Measurements from ENCODE around the gene SMIM45.

SMIM45 gene

DNA sequence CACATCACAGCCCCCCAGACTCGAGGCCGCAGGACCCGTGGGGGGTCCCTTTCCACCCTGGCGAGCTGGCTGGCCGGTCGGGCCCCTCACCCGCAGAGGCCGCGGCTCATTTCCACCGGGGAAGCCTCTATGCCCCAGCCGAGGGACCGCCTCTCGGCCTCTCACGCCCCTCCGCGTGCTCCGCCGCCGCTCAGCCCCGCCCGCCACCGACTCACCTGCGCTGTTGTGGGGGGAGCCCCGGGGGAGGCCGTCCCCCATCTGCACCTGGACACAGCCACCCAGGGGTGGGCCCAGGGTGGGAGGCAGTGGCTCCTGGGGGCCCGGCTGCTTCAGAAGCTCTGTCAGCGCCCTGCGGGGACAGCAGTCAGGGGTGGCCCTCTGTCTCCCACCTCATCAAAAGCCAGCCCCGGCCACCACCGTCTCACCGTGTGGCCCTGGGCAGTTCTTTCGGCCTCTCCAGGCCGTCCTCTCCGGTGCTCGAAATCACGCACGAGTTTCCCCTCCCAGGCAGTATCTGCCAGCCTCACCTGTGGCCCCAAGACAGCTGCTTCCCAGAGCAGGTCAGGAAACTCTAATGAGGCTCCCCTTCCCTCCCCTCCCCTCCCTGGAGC, 40.8 kb upstream of the SMIM45 start:
- Histone ChIP-seq H4K8ac (ENCODE audit: low read depth in 2 of 2, low read length in 2 of 2) (no peak overlapping the region), H3K36me3 (ENCODE audit: control insufficient read depth, insufficient read depth, low read length) (peaks cover 2% of the 10 kb centered on the region; the same call in 1 of the 2 replicates), H3K9ac (ENCODE audit: low read depth, low read length) (no peak overlapping the region), H2BK20ac (ENCODE audit: low read depth, low read length) (no peak overlapping the region), H4K91ac (ENCODE audit: insufficient read depth, low read depth, low read length) (no peak overlapping the region), H3K4ac (ENCODE audit: low read depth, low read length) (no peak overlapping the region), H2BK15ac (ENCODE audit: low read depth, low read length) (no peak overlapping the region), H2AK5ac (ENCODE audit: low read depth, low read length) (no peak overlapping the region), H3K9me3 (ENCODE audit: control insufficient read depth, insufficient read depth, low read length) (no peaks in the 10 kb centered on the region), H3K4me1 (ENCODE audit: control insufficient read depth, insufficient read depth, low read length) (peaks cover 2% of the 10 kb centered on the region; the same call in 1 of the 2 replicates), H4K20me1 (ENCODE audit: insufficient read depth, low read length) (peaks cover 7% of the 10 kb centered on the region), H2BK120ac (ENCODE audit: low read depth, low read length) (no peak overlapping the region), H3K27me3 (ENCODE audit: control insufficient read depth, insufficient read depth, low read length) (peaks cover 67% of the 10 kb centered on the region), H3K27ac (ENCODE audit: insufficient read depth, low read length) (no peak overlapping the region), H3K9me1 (ENCODE audit: insufficient read depth, low read length) (no peaks in the 10 kb centered on the region), H3K4me3 (ENCODE audit: insufficient read depth, low read depth, low read length) (no peak overlapping the region), H2AK9ac (replicated peaks; ENCODE audit: low read depth, low read length, poor library complexity) (no peak overlapping the region), H3K23ac (ENCODE audit: low read depth, low read length) (no peak overlapping the region), H3K4me2 (ENCODE audit: low read depth, low read length) (no peak overlapping the region; the same call in 1 of the 2 replicates), H2BK5ac (ENCODE audit: low read depth, low read length, poor library complexity, severe bottlenecking) (no peak overlapping the region), H3K18ac (ENCODE audit: low read depth, low read length) (no peak overlapping the region), H2AFZ (replicated peaks; ENCODE audit: low read length, poor library complexity) (peak overlapping the region; percentile 67), H3K79me1 (ENCODE audit: low read depth in 1 of 2, low read length in 2 of 2) (no peaks in the 10 kb centered on the region), H3K14ac (replicated peaks; ENCODE audit: low read depth, low read length) (no peak overlapping the region), H4K5ac (ENCODE audit: low read depth, low read length) (no peak overlapping the region), H3K56ac (ENCODE audit: extremely low read depth, insufficient read depth, low read length) (no peak overlapping the region)
- ChIA-PET POLR2A (ENCODE audit: unreplicated experiment) (no interaction called here), CTCF (no interaction called here)
- TF ChIP-seq CHD1 (IDR thresholded peaks at IDR 0.05; ENCODE audit: low read depth, low read length) = no peak
- TF ChIP-seq, protein P1, sequence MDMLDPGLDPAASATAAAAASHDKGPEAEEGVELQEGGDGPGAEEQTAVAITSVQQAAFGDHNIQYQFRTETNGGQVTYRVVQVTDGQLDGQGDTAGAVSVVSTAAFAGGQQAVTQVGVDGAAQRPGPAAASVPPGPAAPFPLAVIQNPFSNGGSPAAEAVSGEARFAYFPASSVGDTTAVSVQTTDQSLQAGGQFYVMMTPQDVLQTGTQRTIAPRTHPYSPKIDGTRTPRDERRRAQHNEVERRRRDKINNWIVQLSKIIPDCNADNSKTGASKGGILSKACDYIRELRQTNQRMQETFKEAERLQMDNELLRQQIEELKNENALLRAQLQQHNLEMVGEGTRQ (IDR thresholded peaks at IDR 0.05; ENCODE audit: low read depth, low read length) = no peak
- no peak for TF ChIP-seq FOS (IDR thresholded peaks at IDR 0.05; ENCODE audit: low read depth, low read length)
- TF ChIP-seq, protein P2, sequence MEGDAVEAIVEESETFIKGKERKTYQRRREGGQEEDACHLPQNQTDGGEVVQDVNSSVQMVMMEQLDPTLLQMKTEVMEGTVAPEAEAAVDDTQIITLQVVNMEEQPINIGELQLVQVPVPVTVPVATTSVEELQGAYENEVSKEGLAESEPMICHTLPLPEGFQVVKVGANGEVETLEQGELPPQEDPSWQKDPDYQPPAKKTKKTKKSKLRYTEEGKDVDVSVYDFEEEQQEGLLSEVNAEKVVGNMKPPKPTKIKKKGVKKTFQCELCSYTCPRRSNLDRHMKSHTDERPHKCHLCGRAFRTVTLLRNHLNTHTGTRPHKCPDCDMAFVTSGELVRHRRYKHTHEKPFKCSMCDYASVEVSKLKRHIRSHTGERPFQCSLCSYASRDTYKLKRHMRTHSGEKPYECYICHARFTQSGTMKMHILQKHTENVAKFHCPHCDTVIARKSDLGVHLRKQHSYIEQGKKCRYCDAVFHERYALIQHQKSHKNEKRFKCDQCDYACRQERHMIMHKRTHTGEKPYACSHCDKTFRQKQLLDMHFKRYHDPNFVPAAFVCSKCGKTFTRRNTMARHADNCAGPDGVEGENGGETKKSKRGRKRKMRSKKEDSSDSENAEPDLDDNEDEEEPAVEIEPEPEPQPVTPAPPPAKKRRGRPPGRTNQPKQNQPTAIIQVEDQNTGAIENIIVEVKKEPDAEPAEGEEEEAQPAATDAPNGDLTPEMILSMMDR (conservative IDR thresholded peaks at IDR 0.05; ENCODE audit: low read depth, low read length) = no peak
- TF ChIP-seq SMC3 (IDR thresholded peaks at IDR 0.05; ENCODE audit: low read depth, low read length) = no peak
- no peak for TF ChIP-seq BHLHE40 (IDR thresholded peaks at IDR 0.05; ENCODE audit: low read depth, low read length)
- no peak for TF ChIP-seq CEBPB (IDR thresholded peaks at IDR 0.05; ENCODE audit: low read depth, low read length)
- no peak for TF ChIP-seq MXI1 (IDR thresholded peaks at IDR 0.05; ENCODE audit: borderline replicate concordance, low read depth, low read length)
- no peak for TF ChIP-seq MAFK (IDR thresholded peaks at IDR 0.05; ENCODE audit: low read depth, low read length)
- TF ChIP-seq, protein P3, sequence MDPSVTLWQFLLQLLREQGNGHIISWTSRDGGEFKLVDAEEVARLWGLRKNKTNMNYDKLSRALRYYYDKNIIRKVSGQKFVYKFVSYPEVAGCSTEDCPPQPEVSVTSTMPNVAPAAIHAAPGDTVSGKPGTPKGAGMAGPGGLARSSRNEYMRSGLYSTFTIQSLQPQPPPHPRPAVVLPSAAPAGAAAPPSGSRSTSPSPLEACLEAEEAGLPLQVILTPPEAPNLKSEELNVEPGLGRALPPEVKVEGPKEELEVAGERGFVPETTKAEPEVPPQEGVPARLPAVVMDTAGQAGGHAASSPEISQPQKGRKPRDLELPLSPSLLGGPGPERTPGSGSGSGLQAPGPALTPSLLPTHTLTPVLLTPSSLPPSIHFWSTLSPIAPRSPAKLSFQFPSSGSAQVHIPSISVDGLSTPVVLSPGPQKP (IDR thresholded peaks at IDR 0.05; ENCODE audit: borderline replicate concordance, low read depth, low read length) = no peak
- TF ChIP-seq MAZ (IDR thresholded peaks at IDR 0.05; ENCODE audit: borderline replicate concordance, low read depth, low read length) = no peak
- TF ChIP-seq POLR2A (IDR thresholded peaks at IDR 0.05; ENCODE audit: low read depth, low read length) = no peak
- no peak for TF ChIP-seq RCOR1 (IDR thresholded peaks at IDR 0.05; ENCODE audit: insufficient replicate concordance, low read length)
- TF ChIP-seq RAD21 (IDR thresholded peaks at IDR 0.05; ENCODE audit: low read length) = no peak
- no peak for TF ChIP-seq NFE2L2 (IDR thresholded peaks at IDR 0.05; ENCODE audit: low read depth, low read length)
- TF ChIP-seq RFX5 (IDR thresholded peaks at IDR 0.05; ENCODE audit: low read depth, low read length) = no peak
- dilution Hi-C loops (cut with HindIII; ENCODE audit: low sequenced_read_pairs, unreplicated experiment) (no loop called here), in situ Hi-C loops (cut with MboI; ENCODE audit: low sequenced_read_pairs) (no loop called here), intact Hi-C loops (cut with micrococcal nuclease) (no loop called here)
- DNase-seq (no peak), ATAC-seq (ENCODE audit: low read depth) (no peak)
- 10% methylated on average over 20 of the region's 37 CpGs; no CpG with 5 or more reads in 1 of the 2 experiments for WGBS, 2 experiments (ENCODE audit: extremely low coverage in 2 of 2, insufficient read length in 1 of 2)
- BruUV-seq (replicated peaks) = no TSS peak

All from IMR-90 (cell line).